Large intestine (tissue), 3 donors: ENCODE data around the gene COL4A3. TPM values are rescaled to one million over a fixed set of nuclear protein-coding genes. Genes with fewer than 3 reads are reported as not detected.

Experiments used
- DNase-seq, 2 donors: peaks; one replicate each; pipeline versions ENCODE4 v3.0.0 to v3.0.0-alpha.2; 2013
- H3K27ac ChIP-seq: one replicate; pipeline ENCODE4 v1.5.1; 2013; ENCODE audit warnings: low read length
- H3K27me3 ChIP-seq: 2 replicates; pipeline ENCODE4 v1.6.1; 2013; ENCODE audit warnings: low read length; ENCODE audit not compliant: control insufficient read depth, insufficient read depth
- H3K36me3 ChIP-seq: 2 replicates; pipeline ENCODE4 v1.6.1; 2013; ENCODE audit warnings: low read length; ENCODE audit not compliant: control insufficient read depth, insufficient read depth
- H3K4me1 ChIP-seq: one replicate; pipeline ENCODE4 v1.6.1; 2013; ENCODE audit warnings: low read length; ENCODE audit not compliant: control insufficient read depth, insufficient read depth
- H3K4me3 ChIP-seq: one replicate; pipeline ENCODE4 v1.5.1; 2013; ENCODE audit warnings: low read length
- H3K9me3 ChIP-seq: one replicate; pipeline ENCODE4 v1.6.1; 2013; ENCODE audit warnings: mild to moderate bottlenecking, low read depth, low read length, moderate library complexity; ENCODE audit not compliant: control insufficient read depth
- WGBS: methylation state at CpG from one replicate; pipeline ENCODE4 v1.1.5; 2013; ENCODE audit warnings: low lambda C conversion rate; ENCODE audit not compliant: insufficient coverage; 5-methylcytosine and 5-hydroxymethylcytosine counted together
- polyA plus RNA-seq: library from polyadenylated mRNA; unstranded; fragments of 120-200 nt; gene quantifications from one replicate; pipeline ENCODE4 v1.2.1, GENCODE V29; 2013

Gene COL4A3
- polyA plus RNA-seq, 1 donor = 0.19 TPM

DNA sequence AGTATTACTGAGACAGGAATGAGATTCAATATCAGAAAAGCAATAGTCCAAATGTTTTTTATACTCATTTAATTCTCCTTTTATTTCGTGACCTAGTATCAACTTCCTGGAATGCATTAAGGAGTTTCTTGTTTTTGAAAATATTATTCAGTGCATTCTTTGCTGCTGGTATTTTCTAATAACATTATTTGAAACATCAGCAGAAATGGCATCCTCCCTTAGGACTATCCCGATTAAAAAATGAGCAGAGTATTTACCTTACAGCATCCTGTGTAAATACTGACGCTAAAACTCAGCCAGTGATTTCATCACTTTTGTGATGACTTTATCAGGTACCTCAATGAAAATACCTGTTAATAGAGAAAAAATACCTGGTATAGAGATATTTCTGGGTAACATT, 16.3 kb downstream of the COL4A3 start:
- Histone ChIP-seq H3K4me1 (no peaks in the 10 kb centered on the region), H3K27ac (no peak overlapping the region), H3K36me3 (no peaks in the 10 kb centered on the region), H3K27me3 (no peaks in the 10 kb centered on the region), H3K9me3 (no peaks in the 10 kb centered on the region), H3K4me3 (no peak overlapping the region)
- 100% methylated on average over 1 of the region's 3 CpGs for WGBS
- DNase-seq = no peak

DNA sequence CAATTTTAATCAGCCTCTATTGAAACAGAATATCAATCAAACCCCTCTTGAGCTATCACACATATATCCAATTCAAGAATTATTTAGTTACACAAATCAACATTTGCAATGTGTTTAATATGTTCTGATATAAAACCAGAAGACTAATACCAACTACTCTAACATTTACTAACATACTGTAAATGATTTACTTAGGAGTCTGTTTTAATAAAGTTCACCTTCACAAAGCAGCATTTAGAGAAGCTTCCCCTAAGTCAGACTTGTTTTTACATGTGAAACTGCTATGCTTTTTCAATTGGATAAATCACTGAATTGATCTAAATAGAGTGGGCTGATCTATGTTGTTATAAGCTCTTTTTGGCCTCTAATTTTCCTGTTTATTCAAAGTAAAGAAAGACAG, 18.3 kb downstream of the COL4A3 start:
- H3K36me3 ChIP-seq = no peaks in the 10 kb centered on the region
- DNase-seq = no peak
- no peak overlapping the region for H3K27ac ChIP-seq
- no peaks in the 10 kb centered on the region for H3K4me1 ChIP-seq
- H3K27me3 ChIP-seq = no peaks in the 10 kb centered on the region
- H3K9me3 ChIP-seq = no peaks in the 10 kb centered on the region
- no peak overlapping the region for H3K4me3 ChIP-seq

DNA sequence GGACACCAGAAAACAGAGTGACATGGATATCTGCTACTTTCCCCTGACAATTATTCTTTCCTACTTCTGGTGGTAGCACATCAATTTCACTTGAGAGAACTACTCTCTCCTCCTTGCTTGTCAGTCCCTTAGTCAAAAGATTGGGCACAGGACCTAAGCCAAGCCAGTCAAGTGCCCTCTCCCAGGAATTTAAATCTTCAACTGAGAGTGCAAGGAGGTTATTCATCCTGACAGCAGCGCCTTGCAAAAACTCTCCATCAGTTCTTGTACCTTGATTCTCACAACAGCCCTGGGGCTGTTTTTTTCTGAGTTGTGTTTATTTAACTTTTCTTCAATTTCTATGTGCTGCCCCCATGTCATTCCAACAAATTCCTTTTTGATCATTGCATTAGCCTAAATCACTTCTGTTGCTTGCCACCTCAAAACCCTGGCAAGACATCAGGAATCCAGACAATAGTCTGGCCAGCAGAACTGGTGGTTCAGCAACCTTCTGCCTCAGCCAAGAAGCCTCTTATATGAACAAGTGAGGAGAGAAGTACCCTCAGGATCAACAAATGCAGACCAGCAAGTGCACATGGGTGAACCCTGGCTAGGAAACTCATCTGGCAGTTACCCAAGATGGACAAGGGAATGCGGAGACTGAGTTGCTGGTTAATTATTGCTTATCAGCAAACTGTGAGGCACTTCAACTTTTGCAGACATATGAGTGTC, 19.4 kb downstream of the COL4A3 start:
- Histone ChIP-seq H3K9me3 (no peaks in the 10 kb centered on the region), H3K4me3 (no peak overlapping the region), H3K4me1 (no peaks in the 10 kb centered on the region), H3K27me3 (peaks cover under 1% of the 10 kb centered on the region), H3K27ac (no peak overlapping the region), H3K36me3 (no peaks in the 10 kb centered on the region)
- no peak for DNase-seq
- WGBS = 89% methylated on average over 1 of the region's 2 CpGs

DNA sequence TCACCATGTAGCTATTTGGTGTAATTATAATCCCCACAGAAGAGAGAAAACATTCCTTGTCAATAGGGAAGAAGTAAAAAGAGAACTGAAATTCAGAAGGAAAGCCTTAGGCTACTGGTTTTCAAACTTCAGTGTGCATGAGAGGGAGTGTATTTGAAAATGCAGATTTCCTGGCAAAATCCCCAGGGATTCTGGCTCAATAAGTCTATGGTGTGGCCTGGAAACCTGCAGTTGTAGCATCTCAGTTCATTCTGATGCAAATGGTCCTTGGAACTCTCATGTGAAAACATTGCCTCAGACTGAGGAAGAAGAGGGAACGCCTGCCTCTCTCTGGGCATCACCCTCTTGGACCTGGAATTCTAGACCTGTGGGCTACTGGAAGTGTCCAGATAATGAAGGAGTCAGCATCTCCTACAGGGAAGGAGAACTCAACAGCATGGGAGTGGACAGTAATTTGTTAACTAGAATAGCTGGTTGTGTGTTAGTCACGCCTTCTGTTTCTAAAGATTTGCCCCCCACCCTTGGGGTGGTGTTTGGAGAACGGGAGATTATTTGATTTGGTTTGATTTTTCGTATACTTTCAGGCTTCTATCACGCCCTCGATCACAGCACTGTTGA, 21.3 kb downstream of the COL4A3 start:
- no peak for DNase-seq
- no peak overlapping the region for H3K4me3 ChIP-seq
- no peak overlapping the region for H3K27ac ChIP-seq
- H3K9me3 ChIP-seq = no peaks in the 10 kb centered on the region
- peaks cover 4% of the 10 kb centered on the region for H3K27me3 ChIP-seq
- 96% methylated on average over 3 of the region's 6 CpGs for WGBS
- no peaks in the 10 kb centered on the region for H3K36me3 ChIP-seq
- H3K4me1 ChIP-seq = no peaks in the 10 kb centered on the region

DNA sequence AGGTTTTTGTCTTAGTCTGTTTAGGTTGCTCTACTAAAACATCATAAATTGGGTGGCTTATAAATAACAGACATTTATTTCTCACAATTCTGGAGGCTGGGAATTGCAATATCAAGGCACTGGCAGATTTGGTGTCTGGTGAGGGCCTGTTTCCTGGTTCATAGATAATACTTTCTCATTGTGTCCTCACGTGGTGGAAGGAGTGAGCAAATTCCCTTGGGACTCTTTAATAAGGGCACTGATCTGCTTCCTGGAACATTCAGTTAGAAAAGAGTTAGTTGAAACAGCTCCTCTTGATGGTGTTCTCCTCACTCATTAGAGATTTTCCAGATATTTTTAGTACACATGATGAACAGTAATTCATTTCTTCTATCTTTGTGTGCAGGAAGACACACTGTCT, 22.3 kb downstream of the COL4A3 start:
- WGBS = no CpG with 5 or more reads among the region's 1 CpG
- H3K4me3 ChIP-seq = no peak overlapping the region
- no peaks in the 10 kb centered on the region for H3K36me3 ChIP-seq
- no peak overlapping the region for H3K27ac ChIP-seq
- H3K4me1 ChIP-seq = no peaks in the 10 kb centered on the region
- no peaks in the 10 kb centered on the region for H3K9me3 ChIP-seq
- DNase-seq = no peak
- peaks cover 4% of the 10 kb centered on the region for H3K27me3 ChIP-seq

DNA sequence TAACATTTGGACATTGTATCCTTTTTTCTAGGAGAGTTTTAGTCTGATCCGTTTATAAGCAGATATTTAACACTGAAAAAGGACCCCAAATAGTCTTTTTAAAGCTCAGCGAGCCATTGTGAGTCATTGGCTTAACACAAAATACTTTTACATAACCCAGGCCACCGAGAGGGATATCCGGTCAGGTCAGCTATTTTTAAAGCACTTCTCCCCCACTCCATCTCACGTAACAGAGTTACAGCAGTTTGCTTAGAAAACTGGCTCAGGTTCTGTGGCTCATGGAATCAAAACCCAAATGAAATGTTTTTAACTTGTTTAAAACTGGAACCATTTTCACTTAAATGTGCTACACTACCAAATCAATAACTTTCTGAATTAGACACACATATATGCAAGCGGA, 23.9 kb downstream of the COL4A3 start:
- Histone ChIP-seq H3K27ac (no peak overlapping the region), H3K4me1 (no peaks in the 10 kb centered on the region), H3K36me3 (no peaks in the 10 kb centered on the region), H3K9me3 (no peaks in the 10 kb centered on the region), H3K4me3 (no peak overlapping the region), H3K27me3 (peaks cover 4% of the 10 kb centered on the region)
- no CpG with 5 or more reads among the region's 6 CpGs for WGBS
- DNase-seq = no peak

DNA sequence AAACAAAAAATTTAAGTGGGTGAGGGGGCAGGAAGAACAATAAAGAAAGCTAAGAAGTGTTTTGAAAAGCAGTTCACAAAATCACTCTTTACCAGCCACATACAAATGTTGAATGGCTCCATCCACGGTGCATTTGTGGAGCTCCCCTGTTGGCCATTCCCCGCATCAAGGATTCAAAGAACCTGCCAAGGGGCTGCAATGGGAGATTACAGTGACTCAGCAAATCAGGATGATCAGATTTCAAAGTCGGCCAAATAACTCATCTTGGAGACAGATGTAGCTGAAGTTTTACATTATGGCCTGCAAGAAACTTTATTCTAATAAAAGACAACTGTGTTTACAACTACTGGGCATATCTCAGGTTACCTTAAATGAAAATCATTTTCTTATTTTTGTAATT, 26.9 kb downstream of the COL4A3 start:
- H3K4me3 ChIP-seq = no peak overlapping the region
- 57% methylated on average over 1 of the region's 3 CpGs for WGBS
- H3K27ac ChIP-seq = no peak overlapping the region
- no peaks in the 10 kb centered on the region for H3K36me3 ChIP-seq
- no peak for DNase-seq
- H3K27me3 ChIP-seq = peaks cover 4% of the 10 kb centered on the region
- no peaks in the 10 kb centered on the region for H3K4me1 ChIP-seq
- H3K9me3 ChIP-seq = no peaks in the 10 kb centered on the region

DNA sequence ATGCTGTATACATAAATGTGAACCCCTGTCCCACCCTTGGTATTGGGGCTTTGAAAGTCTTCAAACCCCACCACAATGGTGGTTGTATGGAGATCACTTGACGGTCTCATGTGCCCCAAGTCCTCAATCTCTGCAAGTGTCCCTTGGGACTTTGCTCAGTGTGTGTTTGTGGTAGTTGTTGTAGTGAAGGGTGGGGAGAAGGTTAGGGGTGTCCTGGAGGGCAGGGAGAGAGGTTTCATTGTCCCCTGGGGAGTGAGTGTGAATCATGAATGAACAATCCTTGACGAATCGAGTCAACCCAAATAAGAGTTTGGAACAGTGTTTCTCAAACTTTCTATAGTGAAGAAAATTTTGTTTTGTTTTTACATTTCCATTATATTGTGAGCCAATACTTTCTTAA, 28.1 kb downstream of the COL4A3 start:
- H3K4me1 ChIP-seq = no peaks in the 10 kb centered on the region
- no peak overlapping the region for H3K4me3 ChIP-seq
- whole genome bisulfite sequencing = no CpG with 5 or more reads among the region's 3 CpGs

DNA sequence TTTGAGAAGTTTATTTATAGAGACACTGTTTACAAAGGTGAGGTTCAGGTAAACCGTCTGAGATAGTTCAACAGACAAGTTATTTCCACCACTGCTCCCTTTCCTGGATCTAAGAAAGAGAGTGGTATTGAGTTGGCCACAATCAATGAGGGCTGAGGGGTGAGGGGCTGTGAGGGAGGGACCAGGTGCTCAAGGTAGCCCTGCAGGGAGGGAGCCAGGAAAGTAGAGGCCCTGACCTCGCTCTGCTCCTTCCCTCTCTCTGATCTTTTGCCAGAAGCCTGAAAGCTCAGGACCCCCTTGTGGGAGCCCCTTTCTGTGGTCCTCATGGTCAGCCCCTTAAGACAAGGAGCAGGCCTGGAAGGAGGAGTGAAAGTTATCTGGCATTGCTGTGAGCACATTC, 29.8 kb downstream of the COL4A3 start:
- Histone ChIP-seq H3K9me3 (no peaks in the 10 kb centered on the region), H3K4me3 (no peak overlapping the region), H3K4me1 (no peaks in the 10 kb centered on the region), H3K27ac (no peak overlapping the region), H3K36me3 (no peaks in the 10 kb centered on the region), H3K27me3 (no peaks in the 10 kb centered on the region)
- no peak for DNase-seq
- no CpG with 5 or more reads among the region's 2 CpGs for WGBS

More for the DNA sequence above, 28.1 kb downstream of the COL4A3 start:
- Histone ChIP-seq H3K9me3 (no peaks in the 10 kb centered on the region), H3K27me3 (peaks cover 4% of the 10 kb centered on the region), H3K36me3 (no peaks in the 10 kb centered on the region), H3K27ac (no peak overlapping the region)
- DNase-seq = no peak

DNA sequence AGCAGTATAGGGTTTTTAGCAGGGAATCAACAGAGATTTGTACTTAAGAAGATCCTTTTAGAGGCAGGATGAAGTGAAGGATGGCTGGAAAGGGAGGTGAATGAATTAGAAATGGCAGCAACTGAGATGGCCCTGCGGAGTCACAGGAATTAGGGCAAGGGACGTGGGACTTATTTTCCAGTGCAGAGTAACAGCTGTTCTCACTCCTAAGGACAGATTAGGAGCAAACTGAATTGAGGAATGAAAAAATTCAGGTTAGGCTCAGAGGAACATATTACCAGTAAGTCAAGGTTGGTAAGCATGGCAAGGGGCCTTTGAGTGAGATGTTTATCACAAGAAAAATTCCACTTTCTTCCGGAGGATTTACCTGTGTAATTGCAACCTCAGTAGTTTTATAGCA, 34.4 kb downstream of the COL4A3 start:
- Histone ChIP-seq H3K27me3 (no peaks in the 10 kb centered on the region), H3K27ac (no peak overlapping the region), H3K4me3 (no peak overlapping the region), H3K9me3 (no peaks in the 10 kb centered on the region), H3K36me3 (no peaks in the 10 kb centered on the region), H3K4me1 (no peaks in the 10 kb centered on the region)
- DNase-seq = no peak
- WGBS = 83% methylated on average over 2 of the region's 3 CpGs

DNA sequence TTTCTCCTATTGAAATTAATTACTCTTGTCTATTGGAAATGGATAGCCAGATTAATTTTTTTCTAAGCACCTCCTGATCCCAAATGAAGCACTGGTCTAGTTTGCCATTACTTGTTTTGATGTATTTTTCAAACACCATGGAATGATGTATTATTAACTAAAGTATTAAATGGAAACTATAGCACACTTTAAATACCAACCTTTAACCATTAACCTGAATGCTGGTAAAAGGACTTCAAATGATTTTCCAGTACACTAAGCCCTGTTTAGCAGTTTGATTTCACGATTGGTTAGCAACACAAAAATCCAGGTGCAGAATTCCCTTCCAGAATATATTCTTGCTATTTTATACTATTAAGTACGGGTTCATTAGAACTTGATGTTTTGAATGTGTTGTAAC, 37.3 kb downstream of the COL4A3 start:
- H3K27me3 ChIP-seq = no peaks in the 10 kb centered on the region
- 100% methylated on average over 1 of the region's 2 CpGs for WGBS

More for the DNA sequence above, 37.3 kb downstream of the COL4A3 start:
- Histone ChIP-seq H3K4me1 (no peaks in the 10 kb centered on the region), H3K36me3 (no peaks in the 10 kb centered on the region), H3K4me3 (no peak overlapping the region), H3K9me3 (no peaks in the 10 kb centered on the region), H3K27ac (no peak overlapping the region)
- DNase-seq = no peak
